ENCODE data around the gene DNM2. TPM values are rescaled to one million over a fixed set of nuclear protein-coding genes. Genes with fewer than 3 reads are reported as not detected.

The DNM2 gene
- total and polyA plus RNA-seq, 2 of the 13 experiments (the other 11 are each of a cell fraction or from before 2014, with no cell fraction given) = 41.7 to 59.8 TPM

DNA sequence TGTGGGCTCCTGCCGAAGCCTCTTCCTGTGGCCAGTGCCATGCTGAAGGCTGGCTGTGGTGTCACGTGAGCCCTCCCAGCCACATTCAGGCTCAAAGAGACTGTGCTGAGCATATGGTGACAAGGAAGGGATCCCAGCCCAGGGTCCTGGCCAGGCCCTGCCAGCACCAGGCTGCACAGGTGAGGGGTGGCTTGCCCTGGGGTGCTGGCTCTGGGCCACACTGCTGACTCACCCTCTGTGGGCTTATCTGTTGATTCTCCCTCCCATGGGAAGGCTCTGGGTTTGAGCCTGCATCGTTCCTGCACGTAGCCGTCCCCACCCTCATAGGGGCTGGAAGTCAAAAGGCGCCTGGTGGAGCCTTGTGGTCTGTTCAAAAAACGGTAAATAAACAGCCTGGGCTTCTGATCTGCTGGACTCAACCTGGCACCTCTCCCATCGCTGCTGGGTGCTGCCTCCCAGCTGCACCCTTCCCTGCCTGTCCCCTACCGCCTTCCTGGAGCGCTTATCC, 31.1 kb downstream of the DNM2 start (continued):
- TF ChIP-seq, protein P1, sequence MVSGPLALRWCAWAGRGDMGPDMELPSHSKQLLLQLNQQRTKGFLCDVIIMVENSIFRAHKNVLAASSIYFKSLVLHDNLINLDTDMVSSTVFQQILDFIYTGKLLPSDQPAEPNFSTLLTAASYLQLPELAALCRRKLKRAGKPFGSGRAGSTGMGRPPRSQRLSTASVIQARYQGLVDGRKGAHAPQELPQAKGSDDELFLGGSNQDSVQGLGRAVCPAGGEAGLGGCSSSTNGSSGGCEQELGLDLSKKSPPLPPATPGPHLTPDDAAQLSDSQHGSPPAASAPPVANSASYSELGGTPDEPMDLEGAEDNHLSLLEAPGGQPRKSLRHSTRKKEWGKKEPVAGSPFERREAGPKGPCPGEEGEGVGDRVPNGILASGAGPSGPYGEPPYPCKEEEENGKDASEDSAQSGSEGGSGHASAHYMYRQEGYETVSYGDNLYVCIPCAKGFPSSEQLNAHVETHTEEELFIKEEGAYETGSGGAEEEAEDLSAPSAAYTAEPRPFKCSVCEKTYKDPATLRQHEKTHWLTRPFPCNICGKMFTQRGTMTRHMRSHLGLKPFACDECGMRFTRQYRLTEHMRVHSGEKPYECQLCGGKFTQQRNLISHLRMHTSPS (CRISPR knock-in tag; IDR thresholded peaks at IDR 0.05; ENCODE audit: low read depth) = peak; percentile 93
- TF ChIP-seq ZNF792 (CRISPR knock-in tag; IDR thresholded peaks at IDR 0.05) (0 out of 2 replicates have a peak, but pooled peaks have one; percentile 49), FOXP1 (IDR thresholded peaks at IDR 0.05) (no peak), FOXP1 (CRISPR knock-in tag; IDR thresholded peaks at IDR 0.05) (peak; percentile 25), ARNT2 (CRISPR knock-in tag; IDR thresholded peaks at IDR 0.05; ENCODE audit: low read depth) (no peak), ZNF543 (CRISPR knock-in tag; IDR thresholded peaks at IDR 0.05) (no peak), ZNF577 (CRISPR knock-in tag; IDR thresholded peaks at IDR 0.05; ENCODE audit: borderline replicate concordance, low read depth) (no peak), ZNF20 (CRISPR knock-in tag; IDR thresholded peaks at IDR 0.05) (no peak), ZSCAN12 (CRISPR knock-in tag; IDR thresholded peaks at IDR 0.05) (no peak), HMG20B (CRISPR knock-in tag; conservative IDR thresholded peaks at IDR 0.05) (no peak), ZNF432 (CRISPR knock-in tag; IDR thresholded peaks at IDR 0.05; ENCODE audit: borderline replicate concordance) (no peak), RARG (CRISPR knock-in tag; IDR thresholded peaks at IDR 0.05; ENCODE audit: low read depth) (no peak), IKZF4 (CRISPR knock-in tag; IDR thresholded peaks at IDR 0.05; ENCODE audit: borderline replicate concordance, low read depth, not compliant biosample characterization) (no peak), SMAD1 (CRISPR knock-in tag; IDR thresholded peaks at IDR 0.05; ENCODE audit: borderline replicate concordance, low read depth) (0 out of 2 replicates have a peak, but pooled peaks have one; percentile 6), TEAD2 (CRISPR knock-in tag; IDR thresholded peaks at IDR 0.05) (no peak), FLYWCH1 (CRISPR knock-in tag; IDR thresholded peaks at IDR 0.05) (no peak), ZNF776 (CRISPR knock-in tag; IDR thresholded peaks at IDR 0.05) (no peak), ZFP82 (CRISPR knock-in tag; IDR thresholded peaks at IDR 0.05; ENCODE audit: borderline replicate concordance) (no peak), ARNTL (CRISPR knock-in tag; IDR thresholded peaks at IDR 0.05) (peak; percentile 63), BRCA1 (CRISPR knock-in tag; IDR thresholded peaks at IDR 0.05) (no peak; the same call in 1 of the 2 replicates), ZSCAN21 (CRISPR knock-in tag; IDR thresholded peaks at IDR 0.05; ENCODE audit: borderline replicate concordance) (peak; percentile 70; the same call in 1 of the 2 replicates), FOSL2 (CRISPR knock-in tag; IDR thresholded peaks at IDR 0.05) (peak; percentile 96)
- TF ChIP-seq, protein P2, sequence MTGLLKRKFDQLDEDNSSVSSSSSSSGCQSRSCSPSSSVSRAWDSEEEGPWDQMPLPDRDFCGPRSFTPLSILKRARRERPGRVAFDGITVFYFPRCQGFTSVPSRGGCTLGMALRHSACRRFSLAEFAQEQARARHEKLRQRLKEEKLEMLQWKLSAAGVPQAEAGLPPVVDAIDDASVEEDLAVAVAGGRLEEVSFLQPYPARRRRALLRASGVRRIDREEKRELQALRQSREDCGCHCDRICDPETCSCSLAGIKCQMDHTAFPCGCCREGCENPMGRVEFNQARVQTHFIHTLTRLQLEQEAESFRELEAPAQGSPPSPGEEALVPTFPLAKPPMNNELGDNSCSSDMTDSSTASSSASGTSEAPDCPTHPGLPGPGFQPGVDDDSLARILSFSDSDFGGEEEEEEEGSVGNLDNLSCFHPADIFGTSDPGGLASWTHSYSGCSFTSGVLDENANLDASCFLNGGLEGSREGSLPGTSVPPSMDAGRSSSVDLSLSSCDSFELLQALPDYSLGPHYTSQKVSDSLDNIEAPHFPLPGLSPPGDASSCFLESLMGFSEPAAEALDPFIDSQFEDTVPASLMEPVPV (CRISPR knock-in tag; IDR thresholded peaks at IDR 0.05) = 0 out of 2 replicates have a peak, but pooled peaks have one; percentile 76
- TF ChIP-seq, protein P3, sequence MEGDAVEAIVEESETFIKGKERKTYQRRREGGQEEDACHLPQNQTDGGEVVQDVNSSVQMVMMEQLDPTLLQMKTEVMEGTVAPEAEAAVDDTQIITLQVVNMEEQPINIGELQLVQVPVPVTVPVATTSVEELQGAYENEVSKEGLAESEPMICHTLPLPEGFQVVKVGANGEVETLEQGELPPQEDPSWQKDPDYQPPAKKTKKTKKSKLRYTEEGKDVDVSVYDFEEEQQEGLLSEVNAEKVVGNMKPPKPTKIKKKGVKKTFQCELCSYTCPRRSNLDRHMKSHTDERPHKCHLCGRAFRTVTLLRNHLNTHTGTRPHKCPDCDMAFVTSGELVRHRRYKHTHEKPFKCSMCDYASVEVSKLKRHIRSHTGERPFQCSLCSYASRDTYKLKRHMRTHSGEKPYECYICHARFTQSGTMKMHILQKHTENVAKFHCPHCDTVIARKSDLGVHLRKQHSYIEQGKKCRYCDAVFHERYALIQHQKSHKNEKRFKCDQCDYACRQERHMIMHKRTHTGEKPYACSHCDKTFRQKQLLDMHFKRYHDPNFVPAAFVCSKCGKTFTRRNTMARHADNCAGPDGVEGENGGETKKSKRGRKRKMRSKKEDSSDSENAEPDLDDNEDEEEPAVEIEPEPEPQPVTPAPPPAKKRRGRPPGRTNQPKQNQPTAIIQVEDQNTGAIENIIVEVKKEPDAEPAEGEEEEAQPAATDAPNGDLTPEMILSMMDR (CRISPR knock-in tag; IDR thresholded peaks at IDR 0.05) = 0 out of 2 replicates have a peak, but pooled peaks have one; percentile 12
- TF ChIP-seq, protein P4, sequence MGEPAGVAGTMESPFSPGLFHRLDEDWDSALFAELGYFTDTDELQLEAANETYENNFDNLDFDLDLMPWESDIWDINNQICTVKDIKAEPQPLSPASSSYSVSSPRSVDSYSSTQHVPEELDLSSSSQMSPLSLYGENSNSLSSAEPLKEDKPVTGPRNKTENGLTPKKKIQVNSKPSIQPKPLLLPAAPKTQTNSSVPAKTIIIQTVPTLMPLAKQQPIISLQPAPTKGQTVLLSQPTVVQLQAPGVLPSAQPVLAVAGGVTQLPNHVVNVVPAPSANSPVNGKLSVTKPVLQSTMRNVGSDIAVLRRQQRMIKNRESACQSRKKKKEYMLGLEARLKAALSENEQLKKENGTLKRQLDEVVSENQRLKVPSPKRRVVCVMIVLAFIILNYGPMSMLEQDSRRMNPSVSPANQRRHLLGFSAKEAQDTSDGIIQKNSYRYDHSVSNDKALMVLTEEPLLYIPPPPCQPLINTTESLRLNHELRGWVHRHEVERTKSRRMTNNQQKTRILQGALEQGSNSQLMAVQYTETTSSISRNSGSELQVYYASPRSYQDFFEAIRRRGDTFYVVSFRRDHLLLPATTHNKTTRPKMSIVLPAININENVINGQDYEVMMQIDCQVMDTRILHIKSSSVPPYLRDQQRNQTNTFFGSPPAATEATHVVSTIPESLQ (CRISPR knock-in tag; conservative IDR thresholded peaks at IDR 0.05) = no peak

Data from HepG2 (cell line).